Endothelial cell of umbilical vein (primary cell): ENCODE data around the gene NPM1. TPM values are rescaled to one million over a fixed set of nuclear protein-coding genes. Genes with fewer than 3 reads are reported as not detected.

ENCODE experiments used
- BruUV-seq: library from RNA; stranded (reverse); fragments of 400-500 nt; replicated peaks from 2 replicates; lab custom pipeline; 2021; lab: Mats Ljungman, UMichigan
- CTCF ChIA-PET: fragments of 300-600, 350-600 bp; sonication (Branson Sonifier 250); formaldehyde crosslinking; loops from one replicate; lab custom pipeline; 2021; ENCODE audit warnings: antibody characterized with exemption, inconsistent platforms; lab: Charles Lee
- POLR2A ChIA-PET: fragments of 300-600, 350-600 bp; sonication (Branson Sonifier 250); formaldehyde crosslinking; loops from one replicate; lab custom pipeline; 2021; ENCODE audit warnings: antibody characterized with exemption, inconsistent platforms; lab: Charles Lee
- DNase-seq: peaks from one replicate; pipeline ENCODE4 v3.0.0-alpha.2; 2011; ENCODE audit warnings: low read depth, low spot score
- FAIRE-seq: peaks from 2 replicates; lab custom pipeline; 2011; peaks lifted over from hg19 to GRCh38; lab: Jason Lieb, UNC
- H2AFZ ChIP-seq: 2 replicates; pipeline ENCODE4 v1.6.0; 2012; ENCODE audit warnings: low read depth, low read length, control low read depth, inconsistent platforms
- H3K27ac ChIP-seq: 2 replicates; pipeline ENCODE4 v1.5.1; 2011; ENCODE audit warnings: low read depth, mild to moderate bottlenecking, control low read depth, low read length, moderate library complexity; ENCODE audit not compliant: insufficient read depth
- H3K27me3 ChIP-seq, 2 experiments: 2 replicates each; pipeline versions ENCODE4 v1.6.0 to v1.6.1; 2011; ENCODE audit warnings: low read length in 2 of 2, mixed read lengths in 1 of 2; ENCODE audit not compliant: control insufficient read depth in 2 of 2, insufficient read depth in 2 of 2
- H3K36me3 ChIP-seq, 2 experiments: 2 replicates in 1 of 2; 3 replicates in 1 of 2; pipeline ENCODE4 v1.5.1; 2011; ENCODE audit warnings: low read length in 2 of 2, mild to moderate bottlenecking in 1 of 2, moderate library complexity in 1 of 2; ENCODE audit not compliant: control insufficient read depth in 2 of 2, insufficient read depth in 2 of 2; ENCODE audit errors: extremely low read depth in 1 of 2
- H3K4me1 ChIP-seq: 3 replicates; pipeline ENCODE4 v1.5.1; 2011; ENCODE audit warnings: mild to moderate bottlenecking, low read length; ENCODE audit not compliant: control insufficient read depth, insufficient read depth; ENCODE audit errors: extremely low read depth
- H3K4me2 ChIP-seq: 2 replicates; pipeline ENCODE4 v1.6.1; 2011; ENCODE audit warnings: low read length, control low read depth, mixed read lengths; ENCODE audit not compliant: insufficient read depth
- H3K4me3 ChIP-seq, 3 experiments: fragments of 200-600 bp in 1 of 3; sonication (generic), shearing (Covaris generic) in 1 of 3; replicated peaks in 1 of 3; 2 replicates each; pipeline ENCODE4 v1.5.1; 2011 to 2016; ENCODE audit warnings: control low read depth in 3 of 3, low read length in 3 of 3, mild to moderate bottlenecking in 2 of 3, inconsistent platforms in 1 of 3, low read depth in 1 of 3, moderate library complexity in 1 of 3; ENCODE audit not compliant: insufficient read depth in 1 of 3
- H3K79me2 ChIP-seq: 2 replicates; pipeline ENCODE4 v1.6.0; 2012; ENCODE audit warnings: low read length, inconsistent platforms; ENCODE audit not compliant: control insufficient read depth, insufficient read depth
- H3K9ac ChIP-seq: replicated peaks from 2 replicates; pipeline ENCODE3; 2011; ENCODE audit warnings: low read length, control low read depth; ENCODE audit not compliant: insufficient read depth; ENCODE audit errors: extremely low read depth
- H3K9me1 ChIP-seq: replicated peaks from 3 replicates; pipeline ENCODE4 v1.6.0; 2011; ENCODE audit warnings: mild to moderate bottlenecking, low read length; ENCODE audit not compliant: control insufficient read depth, insufficient read depth; ENCODE audit errors: extremely low read depth
- H3K9me3 ChIP-seq: replicated peaks from 2 replicates; pipeline ENCODE4 v1.5.1; 2012; ENCODE audit warnings: low read length, inconsistent platforms; ENCODE audit not compliant: control insufficient read depth, insufficient read depth
- H4K20me1 ChIP-seq: replicated peaks from 2 replicates; pipeline ENCODE3; 2011; ENCODE audit warnings: mild to moderate bottlenecking, low read length; ENCODE audit not compliant: control insufficient read depth, insufficient read depth; ENCODE audit errors: extremely low read depth
- EZH2 ChIP-seq: IDR thresholded peaks from 2 replicates; pipeline ENCODE4 v1.6.1; 2012; ENCODE audit warnings: borderline replicate concordance, low read depth, mild to moderate bottlenecking, moderate library complexity, low read length, inconsistent platforms; ENCODE audit not compliant: severe bottlenecking
- FOS ChIP-seq: IDR thresholded peaks from 2 replicates; pipeline ENCODE4 v1.6.1; 2011; ENCODE audit warnings: mild to moderate bottlenecking, low read length, moderate library complexity, borderline replicate concordance; ENCODE audit not compliant: insufficient read depth
- JUN ChIP-seq: IDR thresholded peaks from 2 replicates; pipeline ENCODE4 v1.6.1; 2011; ENCODE audit warnings: borderline replicate concordance, low read depth; ENCODE audit not compliant: insufficient read length, insufficient read depth
- POLR2A ChIP-seq: IDR thresholded peaks from 2 replicates; pipeline ENCODE4 v1.6.1; 2012; ENCODE audit warnings: low read depth, mild to moderate bottlenecking, control low read depth, low read length
- POLR2AphosphoS5 ChIP-seq: IDR thresholded peaks from 2 replicates; pipeline ENCODE4 v1.6.1; 2012; ENCODE audit warnings: low read depth, mild to moderate bottlenecking, control low read depth, low read length, moderate library complexity; ENCODE audit not compliant: insufficient read depth
- dilution Hi-C: fragments of 300-500 bp; cut with MboI; formaldehyde crosslinking; loops from one replicate; pipeline ENCODE4 v1.15.0; 2019; ENCODE audit warnings: low sequenced_read_pairs; ENCODE audit not compliant: extremely low pct_ligation_motif_present
- intact Hi-C: fragments of 100-400 bp; cut with micrococcal nuclease; formaldehyde crosslinking; loops from one replicate; pipeline ENCODE4 v1.10.0; 2022
- polyA plus RNA-seq, 4 experiments: library from polyadenylated mRNA; depleted of rRNA in 3 of 4; stranded (reverse) in 3 of 4; unstranded in 1 of 4; fragments of >200 nt; gene quantifications; 2 replicates each; pipeline versions ENCODE4 v1.2.1 to v1.2.3, GENCODE V29; 2011 to 2012; ENCODE audit warnings: missing spikeins in 1 of 4
- total RNA-seq: library from RNA; stranded (reverse); gene quantifications from 2 replicates; pipeline ENCODE4 v1.2.3, GENCODE V29; 2021
- TF ChIP-seq, protein P1 (sequence below): IDR thresholded peaks from 2 replicates; pipeline ENCODE4 v1.6.1; 2011; ENCODE audit not compliant: insufficient read depth, insufficient read length
- TF ChIP-seq, protein P2 (sequence below), 2 donors: IDR thresholded peaks; 1 replicate in 1 of 2; 2 replicates in 1 of 2; pipeline ENCODE4 v1.5.1; 2011; ENCODE audit warnings: low read length in 2 of 2, mild to moderate bottlenecking in 2 of 2, moderate library complexity in 2 of 2, control low read depth in 1 of 2, inconsistent platforms in 1 of 2, low read depth in 1 of 2; ENCODE audit not compliant: insufficient read depth in 1 of 2; ENCODE audit errors: extremely low read depth in 1 of 2

Gene NPM1
- total and polyA plus RNA-seq, 2 donors (not counting 3 experiments of a cell fraction or from before 2014, with no cell fraction given), result 618 to 1,695 TPM

DNA sequence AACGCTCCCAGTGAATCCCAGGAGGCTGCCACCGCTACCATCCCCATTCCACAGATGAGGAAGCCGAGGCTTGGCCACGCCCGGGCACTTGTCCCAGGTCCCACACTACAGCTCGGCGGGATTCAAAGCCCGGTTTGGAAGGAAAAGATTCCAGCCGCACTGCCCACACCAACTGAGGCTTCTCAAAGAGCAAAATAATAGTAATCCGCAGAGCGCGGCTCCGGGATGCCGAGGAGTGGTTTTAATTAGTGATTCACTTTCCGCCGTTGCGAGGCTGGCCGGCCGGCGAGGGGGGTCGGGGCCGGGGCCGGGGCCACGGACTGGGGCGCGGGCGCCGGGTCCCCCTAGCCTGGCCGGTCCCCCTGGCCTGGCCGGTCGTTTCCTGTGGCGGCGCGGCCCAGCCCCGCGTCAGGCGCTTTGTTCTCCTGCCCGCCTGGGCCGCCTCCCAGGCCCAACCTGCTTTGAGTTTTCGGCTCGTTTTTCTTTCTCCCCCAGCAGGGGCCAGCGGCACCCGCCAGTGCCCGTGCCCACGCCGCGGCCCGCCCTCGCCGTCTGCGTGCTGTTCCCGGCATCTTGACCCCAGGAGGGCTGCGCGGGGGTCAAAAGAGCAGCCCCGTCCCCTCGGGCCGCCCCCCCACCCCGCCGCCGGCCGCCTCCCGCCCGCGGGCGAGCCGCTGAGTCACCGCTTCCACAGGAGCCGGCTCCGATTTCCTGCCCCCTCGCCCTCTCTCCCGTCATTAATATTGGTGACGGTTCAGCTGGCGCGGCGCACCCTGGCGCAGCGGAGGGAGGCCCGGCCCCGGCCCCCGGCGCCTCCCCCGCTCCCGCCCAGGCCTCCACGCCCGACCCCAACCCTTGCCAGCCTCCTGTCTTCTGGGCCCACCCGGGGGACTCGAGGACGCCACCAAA, 63.0 kb downstream of the NPM1 start:
- H3K27ac ChIP-seq, result peak overlapping the region; percentile 95
- TF ChIP-seq, protein P1, sequence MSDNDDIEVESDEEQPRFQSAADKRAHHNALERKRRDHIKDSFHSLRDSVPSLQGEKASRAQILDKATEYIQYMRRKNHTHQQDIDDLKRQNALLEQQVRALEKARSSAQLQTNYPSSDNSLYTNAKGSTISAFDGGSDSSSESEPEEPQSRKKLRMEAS, result no peak
- TF ChIP-seq, protein P2, sequence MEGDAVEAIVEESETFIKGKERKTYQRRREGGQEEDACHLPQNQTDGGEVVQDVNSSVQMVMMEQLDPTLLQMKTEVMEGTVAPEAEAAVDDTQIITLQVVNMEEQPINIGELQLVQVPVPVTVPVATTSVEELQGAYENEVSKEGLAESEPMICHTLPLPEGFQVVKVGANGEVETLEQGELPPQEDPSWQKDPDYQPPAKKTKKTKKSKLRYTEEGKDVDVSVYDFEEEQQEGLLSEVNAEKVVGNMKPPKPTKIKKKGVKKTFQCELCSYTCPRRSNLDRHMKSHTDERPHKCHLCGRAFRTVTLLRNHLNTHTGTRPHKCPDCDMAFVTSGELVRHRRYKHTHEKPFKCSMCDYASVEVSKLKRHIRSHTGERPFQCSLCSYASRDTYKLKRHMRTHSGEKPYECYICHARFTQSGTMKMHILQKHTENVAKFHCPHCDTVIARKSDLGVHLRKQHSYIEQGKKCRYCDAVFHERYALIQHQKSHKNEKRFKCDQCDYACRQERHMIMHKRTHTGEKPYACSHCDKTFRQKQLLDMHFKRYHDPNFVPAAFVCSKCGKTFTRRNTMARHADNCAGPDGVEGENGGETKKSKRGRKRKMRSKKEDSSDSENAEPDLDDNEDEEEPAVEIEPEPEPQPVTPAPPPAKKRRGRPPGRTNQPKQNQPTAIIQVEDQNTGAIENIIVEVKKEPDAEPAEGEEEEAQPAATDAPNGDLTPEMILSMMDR (IDR thresholded peaks at IDR 0.05; ENCODE audit: extremely low read depth in 1 of 2, insufficient read depth in 1 of 2, low read depth in 1 of 2, low read length in 2 of 2), result no peak
- TF ChIP-seq JUN, result no peak
- peak; percentile 32 for TF ChIP-seq POLR2A
- no peak for TF ChIP-seq EZH2
- TF ChIP-seq FOS, result peak; percentile 25
- TF ChIP-seq POLR2AphosphoS5, result peak; percentile 42
- peak overlapping the region; percentile 88 for H3K9ac ChIP-seq
- peak overlapping the region; percentile 85 for H2AFZ ChIP-seq
- DNase-seq (peak; percentile 70), FAIRE-seq (peak; percentile 72)
- H3K79me2 ChIP-seq, result no peaks in the 10 kb centered on the region
- H3K36me3 ChIP-seq, result no peaks in the 10 kb centered on the region
- H3K4me2 ChIP-seq, result peak overlapping the region; percentile 69
- peak overlapping the region in 2 of 3 experiments; percentile 17 to 23 for H3K4me3 ChIP-seq
- H3K27me3 ChIP-seq, result peaks cover 0 to 2% of the 10 kb centered on the region in 2 experiments
- no peaks in the 10 kb centered on the region for H4K20me1 ChIP-seq
- H3K9me1 ChIP-seq, result no peaks in the 10 kb centered on the region
- dilution Hi-C loops, result no loop called here
- ChIA-PET CTCF (interaction anchor here (0.6 to 2.0 kb wide), 4 partner anchors 20 to 461 kb away, joined by 3 to 5 read pairs (median 4); partner anchors contain the start of gene FGF18), POLR2A (no interaction called here)
- BruUV-seq, result TSS peak; percentile 62
- intact Hi-C loops, result loop anchor here (1.0 kb wide), 3 partner anchors 29 to 180 kb away; partner anchors contain the start of gene NPM1
- peaks cover 15% of the 10 kb centered on the region for H3K4me1 ChIP-seq
- H3K9me3 ChIP-seq, result no peaks in the 10 kb centered on the region
